Activated T-cell treated with anti-CD3 and anti-CD28 coated beads, Interleukin-2, amount 50 U/mL, for 48 hours (primary cell): ENCODE results near the gene PATZ1.
A peak's percentile ranks its signal among the peaks of the same experiment; 100 is the strongest.
"Not testable (repeated sequence)": the region's sequence is repeated elsewhere in the genome, so short reads cannot be mapped to it uniquely, and the experiment has no call there.

Experiments
- DNase-seq, 2 experiments: peaks; one replicate each; pipeline ENCODE4 v3.0.0-alpha.2; 2020

The PATZ1 gene

GRCh38 chr22:31346255-31346732 lies at the start of gene PATZ1:
Gene PATZ1, minus strand, starts transcription at chr22:31346346. Its CDS starts 744 bp downstream, at chr22:31345602.
- DNase-seq = peak in 1 of 2 experiments; percentile 76

- no peak for DNase-seq
Observed at GRCh38 chr22:31394326-31394725, 48.2 kb upstream of the PATZ1 start.

GRCh38 chr22:31393893-31394292 lies 47.7 kb upstream of the PATZ1 start:
- DNase-seq = no peak

- not testable (repeated sequence) for DNase-seq
Observed at GRCh38 chr22:31378651-31379050, 32.5 kb upstream of the PATZ1 start.

GRCh38 chr22:31378123-31378522 lies 32.0 kb upstream of the PATZ1 start:
- DNase-seq = no peak

- no peak for DNase-seq
Observed at GRCh38 chr22:31377612-31378011, 31.5 kb upstream of the PATZ1 start.

GRCh38 chr22:31367426-31367825 lies 21.3 kb upstream of the PATZ1 start:
- no peak for DNase-seq

- no peak for DNase-seq
Observed at GRCh38 chr22:31363885-31364465, 17.8 kb upstream of the PATZ1 start.

- no peak for DNase-seq
Observed at GRCh38 chr22:31361743-31362142, 15.6 kb upstream of the PATZ1 start.

- no peak for DNase-seq
Observed at GRCh38 chr22:31360029-31360428, 13.9 kb upstream of the PATZ1 start.

- no peak for DNase-seq
Observed at GRCh38 chr22:31354515-31354914, 8.4 kb upstream of the PATZ1 start.

- DNase-seq = no peak
Observed at GRCh38 chr22:31350410-31350863, 4.3 kb upstream of the PATZ1 start.

GRCh38 chr22:31349960-31350359 lies 3.8 kb upstream of the PATZ1 start:
- no peak for DNase-seq

GRCh38 chr22:31348766-31349165 lies 2.6 kb upstream of the PATZ1 start:
- DNase-seq = no peak

- DNase-seq = not testable (repeated sequence)
Observed at GRCh38 chr22:31348009-31348337, 1.8 kb upstream of the PATZ1 start.

- DNase-seq = peak; percentile 81 to 83
Observed at GRCh38 chr22:31347251-31348008, 1.3 kb upstream of the PATZ1 start.

GRCh38 chr22:31346733-31347250 lies 646 bp upstream of the PATZ1 start:
- DNase-seq = peak; percentile 64 to 69

- DNase-seq = peak; percentile 92 to 93
Observed at GRCh38 chr22:31345331-31346254, 553 bp downstream of the PATZ1 start.

GRCh38 chr22:31344578-31345330 lies 1.4 kb downstream of the PATZ1 start:
- DNase-seq = peak; percentile 61 to 62

GRCh38 chr22:31344256-31344577 lies 1.9 kb downstream of the PATZ1 start:
- DNase-seq = peak in 1 of 2 experiments; percentile 64

- DNase-seq = peak; percentile 62 to 64
Observed at GRCh38 chr22:31343235-31344191, 2.6 kb downstream of the PATZ1 start.
